ENCODE data around the gene KCNQ5.

Gene KCNQ5

DNA sequence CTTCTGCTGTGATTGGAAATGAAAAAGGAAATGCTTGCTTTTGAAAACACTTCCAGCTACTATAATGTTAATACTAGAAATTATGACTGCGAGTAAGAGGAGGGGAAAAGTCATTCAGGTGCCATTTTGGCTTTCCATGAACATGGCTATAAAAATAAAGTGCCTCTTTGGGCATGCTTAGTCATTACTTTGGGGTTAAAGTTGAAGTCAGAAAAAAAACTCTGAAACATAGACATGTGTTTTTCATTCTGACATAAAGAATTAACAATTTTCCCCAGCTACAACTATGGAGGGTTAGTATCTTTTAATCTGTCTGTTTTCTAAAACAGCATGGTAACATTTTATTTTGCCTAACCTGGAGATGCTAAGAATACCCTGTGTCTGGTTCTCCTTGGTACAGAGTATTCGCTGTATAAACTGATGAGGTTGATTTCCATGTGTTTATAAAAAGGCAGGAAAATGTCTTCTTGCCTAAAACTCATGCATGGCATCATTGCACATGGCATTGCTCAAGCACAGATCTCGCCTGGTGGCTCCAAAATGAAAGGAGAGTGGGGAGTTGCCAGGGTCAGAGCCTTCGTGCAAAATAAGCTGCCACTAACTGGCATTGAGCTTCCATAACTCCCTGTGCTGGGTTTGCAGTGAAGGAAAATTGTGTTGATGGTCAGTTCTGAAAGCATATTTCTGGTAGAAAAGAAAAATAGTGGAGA lies 188.9 kb downstream of the KCNQ5 start:
- no peak for DNase-seq

DNA sequence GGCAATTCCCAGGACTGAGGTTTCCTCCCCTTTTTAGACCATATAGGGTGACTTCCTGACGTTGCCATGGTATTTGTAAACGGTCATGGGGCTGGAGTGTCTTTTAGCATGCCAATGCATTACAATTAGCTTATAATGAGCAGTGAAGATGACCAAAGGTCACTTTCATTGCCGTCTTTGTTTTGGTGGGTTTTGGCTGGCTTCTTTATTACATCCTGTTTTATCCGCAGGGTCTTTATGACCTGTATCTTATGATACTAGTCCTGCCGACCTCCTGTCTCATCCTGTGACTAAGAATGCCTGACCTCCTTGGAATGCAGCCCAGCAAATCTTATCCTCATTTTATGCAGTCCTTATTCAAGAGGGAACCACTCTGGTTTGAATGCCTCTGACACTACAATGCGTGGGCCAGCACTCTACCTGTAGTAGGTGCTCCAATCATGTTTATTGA lies 190.1 kb downstream of the KCNQ5 start:
- DNase-seq, result no peak

- DNase-seq, result no peak
Observed at GRCh38 chr6:72813807-72814596, 192.1 kb downstream of the KCNQ5 start.

- DNase-seq, result no peak
Observed at GRCh38 chr6:72816022-72816421, 194.2 kb downstream of the KCNQ5 start.

DNA sequence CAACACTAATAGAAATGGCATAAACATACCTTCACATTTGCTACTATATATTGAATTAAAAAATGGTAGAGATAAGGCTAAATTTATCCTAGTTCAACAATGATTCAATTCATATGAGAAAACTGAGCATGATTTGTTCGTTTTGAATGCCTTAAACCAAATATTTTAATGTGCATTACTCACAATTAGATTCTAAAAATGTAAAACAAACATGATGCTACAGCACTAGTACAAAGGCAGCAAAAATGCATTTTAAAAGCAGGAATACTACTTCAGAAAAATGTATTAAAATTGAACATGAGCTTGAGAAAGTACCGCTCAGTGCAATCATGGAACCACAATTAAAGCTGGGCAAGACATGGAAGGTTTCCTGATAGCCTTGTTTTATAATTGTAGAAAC lies 195.3 kb downstream of the KCNQ5 start:
- DNase-seq, result no peak

DNA sequence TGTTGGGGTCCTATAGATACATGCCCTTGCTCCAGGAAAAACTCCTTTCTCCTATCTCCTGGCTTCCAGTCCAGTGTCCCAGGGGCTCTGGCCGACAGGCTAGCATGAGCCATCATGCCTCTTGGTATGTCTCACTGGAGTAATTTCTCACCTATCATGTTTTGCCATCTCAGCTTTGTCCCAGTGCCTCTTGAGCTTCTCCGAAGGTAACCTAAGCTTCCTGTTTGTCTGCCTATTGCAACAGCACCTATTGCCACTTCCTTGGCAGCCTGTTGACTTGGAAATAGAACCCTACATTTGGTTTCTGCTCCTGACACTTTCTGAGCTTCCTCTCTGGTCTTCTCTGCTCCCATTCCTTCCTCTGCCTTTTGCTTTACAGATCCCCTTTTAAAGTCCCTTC lies 197.7 kb downstream of the KCNQ5 start:
- DNase-seq, result no peak

GRCh38 chr6:72820153-72820552 lies 198.3 kb downstream of the KCNQ5 start:
- no peak for DNase-seq

- no peak for DNase-seq
Observed at GRCh38 chr6:72820906-72821305, 199.0 kb downstream of the KCNQ5 start.

DNA sequence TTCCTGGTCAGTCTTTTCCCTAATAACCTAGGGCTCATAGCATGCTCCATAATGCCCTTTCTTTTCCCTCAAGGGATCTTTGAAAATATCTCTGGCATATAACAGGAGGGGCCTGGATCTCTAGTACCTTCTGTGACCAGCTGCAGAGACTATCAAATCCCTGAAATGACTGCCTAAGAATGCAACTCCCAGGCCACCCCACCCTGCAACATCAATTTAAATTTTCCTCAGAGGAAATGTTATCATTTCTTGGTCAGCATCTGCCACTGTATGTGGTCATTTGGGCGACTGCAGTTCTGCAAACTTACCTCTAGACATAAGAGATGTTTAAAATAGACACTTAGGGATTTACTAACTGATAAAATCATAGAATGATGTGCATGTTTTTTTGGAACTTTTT lies 200.2 kb downstream of the KCNQ5 start:
- no peak for DNase-seq

DNA sequence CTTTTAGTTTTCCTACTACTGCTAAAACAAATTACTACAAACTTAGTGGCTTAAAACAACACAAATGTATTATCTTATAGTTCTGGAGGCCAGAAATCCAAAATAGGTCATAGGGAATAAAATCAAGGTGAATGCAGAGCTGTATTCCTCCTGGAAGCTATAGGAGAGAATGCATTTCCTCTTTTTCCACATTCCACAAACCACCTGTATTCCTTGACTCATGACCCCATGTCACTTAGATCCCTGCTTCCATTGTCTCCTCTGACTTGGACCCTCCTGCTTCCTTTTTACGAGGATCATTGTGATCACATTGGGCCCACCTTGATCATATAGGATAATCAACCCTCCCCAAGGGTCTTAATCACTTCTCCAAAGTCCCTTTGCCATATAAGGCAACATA lies 200.8 kb downstream of the KCNQ5 start:
- DNase-seq, result no peak

GRCh38 chr6:72824833-72825232 lies 203.0 kb downstream of the KCNQ5 start:
- no peak for DNase-seq

- no peak for DNase-seq
Observed at GRCh38 chr6:72825315-72825911, 203.5 kb downstream of the KCNQ5 start.

- DNase-seq, result no peak
Observed at GRCh38 chr6:72826037-72826436, 204.2 kb downstream of the KCNQ5 start.

DNA sequence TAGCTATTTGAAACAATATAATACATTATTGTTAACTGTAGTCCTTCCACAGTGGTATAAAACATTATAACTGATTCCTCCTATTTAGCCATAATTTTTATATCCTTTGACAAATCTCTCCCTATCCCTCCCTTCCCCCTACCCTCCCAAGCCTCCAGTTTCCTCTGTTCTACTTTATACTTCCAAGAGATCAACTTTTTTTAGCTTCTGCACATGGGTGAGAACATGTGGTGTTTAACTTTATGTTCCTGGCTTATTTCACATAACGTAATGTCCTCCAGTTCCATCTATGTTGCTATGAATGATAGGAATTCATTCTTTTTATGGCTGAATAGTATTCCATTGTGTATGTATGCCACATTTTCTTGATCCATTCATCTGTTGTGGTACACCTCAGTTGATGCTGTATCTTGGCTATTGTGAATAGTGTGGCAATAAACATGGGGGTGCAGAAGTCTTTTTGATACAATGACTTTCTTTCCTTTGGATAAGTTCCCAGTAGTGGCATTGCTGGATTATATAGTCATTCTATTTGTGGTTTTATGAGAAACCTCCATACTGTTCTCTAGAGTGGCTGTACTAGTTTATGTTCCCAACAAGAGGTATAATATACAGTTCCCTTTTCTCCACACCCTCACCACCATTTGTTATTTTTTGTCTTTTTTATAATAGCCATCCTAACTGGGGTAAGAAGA lies 205.0 kb downstream of the KCNQ5 start:
- no peak for DNase-seq

DNA sequence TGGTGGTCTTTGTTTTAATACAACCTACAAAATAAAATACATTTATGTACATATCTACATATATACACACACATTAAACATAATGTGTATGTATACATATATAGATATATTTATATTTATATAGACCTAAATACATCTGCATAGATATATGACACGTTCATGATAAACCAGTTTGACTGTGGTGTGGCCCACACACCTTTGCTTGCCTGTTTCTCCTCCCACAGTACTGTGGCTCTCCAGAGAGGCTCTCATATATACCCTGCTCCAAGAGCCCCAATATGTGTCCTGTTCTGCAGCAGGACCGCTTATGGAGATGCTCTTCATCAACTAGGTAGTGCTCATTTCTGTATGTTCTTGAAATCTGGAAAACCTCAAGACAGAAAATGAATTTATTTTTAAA lies 207.0 kb downstream of the KCNQ5 start:
- no peak for DNase-seq

GRCh38 chr6:72832271-72832670 lies 210.4 kb downstream of the KCNQ5 start:
- DNase-seq, result no peak

- no peak for DNase-seq
Observed at GRCh38 chr6:72835749-72836148, 213.9 kb downstream of the KCNQ5 start.

DNA sequence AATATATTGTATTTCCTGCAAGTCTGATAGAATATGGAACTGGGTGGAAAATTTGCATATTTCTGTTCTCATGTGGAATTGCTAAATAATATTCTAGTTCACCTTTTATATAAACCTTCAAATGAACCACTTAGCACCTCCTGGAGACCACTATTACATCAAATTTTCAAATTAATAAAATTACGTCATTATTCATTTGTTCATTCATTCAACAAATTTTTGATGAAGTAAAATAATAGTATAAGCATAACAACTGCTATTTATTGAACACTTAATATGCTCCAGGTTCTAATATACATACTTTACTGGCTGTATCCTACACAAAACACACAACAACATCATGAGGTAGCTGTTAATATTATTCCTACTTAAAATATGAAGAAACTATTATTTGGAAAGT lies 215.1 kb downstream of the KCNQ5 start:
- DNase-seq, result no peak

GRCh38 chr6:72841195-72841594 lies 219.3 kb downstream of the KCNQ5 start:
- DNase-seq, result no peak

DNA sequence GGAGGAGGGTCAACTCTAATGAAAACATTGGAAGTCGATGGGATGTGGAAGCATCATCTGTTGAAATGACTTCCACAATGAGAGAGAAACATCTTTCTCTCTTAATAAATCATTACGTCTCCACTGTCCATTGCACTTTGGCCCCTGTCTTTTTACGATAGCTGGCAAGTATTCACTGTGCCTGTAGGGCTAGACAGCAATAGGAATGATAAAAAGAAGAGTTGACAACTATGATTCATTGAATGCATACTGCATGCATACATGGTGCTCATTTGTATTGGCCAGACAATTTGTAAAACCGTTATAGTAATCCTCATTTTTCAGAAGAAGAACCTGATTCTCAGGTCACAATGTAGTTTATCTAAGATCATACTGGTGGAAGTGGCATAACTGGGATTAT lies 220.3 kb downstream of the KCNQ5 start:
- DNase-seq, result no peak

DNA sequence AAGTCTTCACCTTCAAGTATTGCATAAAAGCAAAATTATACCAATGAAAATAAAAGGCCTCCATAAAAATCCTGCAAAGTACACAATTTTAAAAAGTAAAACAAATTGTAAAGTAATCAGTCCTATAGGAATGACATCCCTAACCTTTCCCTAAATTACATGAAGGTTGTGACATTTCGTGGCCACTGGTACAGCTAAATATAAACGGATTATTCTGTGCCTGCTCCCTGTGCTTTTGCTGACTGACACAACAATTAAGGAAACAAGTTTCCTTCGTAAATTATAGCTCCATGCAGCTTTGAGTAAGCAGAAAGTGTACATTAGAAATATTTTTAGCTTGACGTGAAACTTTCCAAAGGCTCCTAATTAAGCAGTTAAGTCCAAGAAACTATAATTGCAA lies 222.8 kb downstream of the KCNQ5 start:
- no peak for DNase-seq

DNA sequence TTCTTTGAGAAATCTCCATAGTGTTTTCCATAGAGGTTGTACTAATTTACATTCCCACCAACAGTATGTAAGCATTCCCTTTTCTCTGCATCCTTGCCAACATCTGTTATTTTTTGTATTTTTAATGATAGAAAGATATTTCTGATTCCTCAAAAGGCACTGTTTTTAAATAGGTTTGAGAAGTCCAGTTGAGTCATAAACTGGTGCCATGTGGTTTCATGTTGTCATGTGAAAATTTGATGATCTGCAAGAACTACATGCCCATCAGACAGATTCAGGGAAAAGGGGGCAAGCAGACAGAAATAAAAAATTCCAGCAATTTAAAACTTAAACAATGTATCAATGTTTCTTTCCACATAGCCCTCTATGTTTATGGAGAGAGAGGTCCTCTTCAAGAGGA lies 227.5 kb downstream of the KCNQ5 start:
- DNase-seq, result no peak

- no peak for DNase-seq
Observed at GRCh38 chr6:72850040-72850439, 228.2 kb downstream of the KCNQ5 start.

DNA sequence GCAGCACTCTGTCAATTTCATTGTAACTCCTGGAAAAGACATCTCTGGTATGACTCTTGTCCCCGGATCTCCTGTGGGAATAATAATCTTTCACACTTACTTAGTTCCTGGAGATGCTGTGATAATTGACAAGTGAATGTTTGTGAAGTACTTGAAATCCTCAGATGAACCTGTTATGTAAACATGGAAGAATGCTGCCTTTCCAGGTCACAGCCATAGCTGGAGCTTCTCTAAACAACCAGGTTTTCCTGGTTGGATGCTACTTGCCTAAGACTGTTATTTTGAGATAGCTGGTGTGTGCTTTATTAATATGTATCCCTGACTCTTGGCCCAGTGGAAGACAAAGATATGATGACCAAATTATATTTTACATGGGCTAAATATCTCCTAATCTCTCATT lies 228.6 kb downstream of the KCNQ5 start:
- DNase-seq, result no peak

All from stimulated activated naive CD4-positive, alpha-beta T cell treated with Interleukin-2 at 50 U/mL for 16 hours (primary cell).